Right kidney (tissue), 9 donors: ENCODE measurements around the gene RNF13.

Experiments used
- DNase-seq: peaks from one replicate; pipeline ENCODE4 v3.0.0-alpha.2; 2016
- long read RNA-seq, 8 donors: transcript quantifications; one replicate each; lab custom pipeline, GENCODE V29; 2026

Gene RNF13, protein sequence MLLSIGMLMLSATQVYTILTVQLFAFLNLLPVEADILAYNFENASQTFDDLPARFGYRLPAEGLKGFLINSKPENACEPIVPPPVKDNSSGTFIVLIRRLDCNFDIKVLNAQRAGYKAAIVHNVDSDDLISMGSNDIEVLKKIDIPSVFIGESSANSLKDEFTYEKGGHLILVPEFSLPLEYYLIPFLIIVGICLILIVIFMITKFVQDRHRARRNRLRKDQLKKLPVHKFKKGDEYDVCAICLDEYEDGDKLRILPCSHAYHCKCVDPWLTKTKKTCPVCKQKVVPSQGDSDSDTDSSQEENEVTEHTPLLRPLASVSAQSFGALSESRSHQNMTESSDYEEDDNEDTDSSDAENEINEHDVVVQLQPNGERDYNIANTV
- long read RNA-seq, donor 1, transcript RNF13-203 (10 exons, 2,843 nt), result major isoform, 23 of 29 reads
- long read RNA-seq, donor 1, partial matches to known transcripts, result 0 of 29 reads
- long read RNA-seq, donor 1, other reads (novel, unspliced or antisense), result 0 of 29 reads
- long read RNA-seq, donor 2, transcript RNF13-203 (10 exons, 2,843 nt), result major isoform, 15 of 25 reads
- long read RNA-seq, donor 2, partial matches to known transcripts, result 8 of 25 reads
- long read RNA-seq, donor 2, other reads (novel, unspliced or antisense), result 0 of 25 reads
- long read RNA-seq, donor 3, transcript RNF13-203 (10 exons, 2,843 nt), result major isoform, 9 of 123 reads
- long read RNA-seq, donor 3, partial matches to known transcripts, result 16 of 123 reads
- long read RNA-seq, donor 3, other reads (novel, unspliced or antisense), result 96 of 123 reads
- long read RNA-seq, donor 4, transcript RNF13-203 (10 exons, 2,843 nt), result major isoform, 15 of 16 reads
- long read RNA-seq, donor 4, partial matches to known transcripts, result 0 of 16 reads
- long read RNA-seq, donor 4, other reads (novel, unspliced or antisense), result 0 of 16 reads
- long read RNA-seq, donor 5, transcript RNF13-203 (10 exons, 2,843 nt), result major isoform, 19 of 21 reads
- long read RNA-seq, donor 5, partial matches to known transcripts, result 0 of 21 reads
- long read RNA-seq, donor 5, other reads (novel, unspliced or antisense), result 0 of 21 reads
- long read RNA-seq, donor 6, transcript RNF13-203 (10 exons, 2,843 nt), result major isoform, 19 of 25 reads
- long read RNA-seq, donor 6, partial matches to known transcripts, result 0 of 25 reads
- long read RNA-seq, donor 6, other reads (novel, unspliced or antisense), result 0 of 25 reads
- long read RNA-seq, donor 7, transcript RNF13-203 (10 exons, 2,843 nt), result major isoform, 28 of 40 reads
- long read RNA-seq, donor 7, partial matches to known transcripts, result 9 of 40 reads
- long read RNA-seq, donor 7, other reads (novel, unspliced or antisense), result 0 of 40 reads
- long read RNA-seq, donor 8, transcript RNF13-203 (10 exons, 2,843 nt), result major isoform, 19 of 259 reads
- long read RNA-seq, donor 8, partial matches to known transcripts, result 38 of 259 reads
- long read RNA-seq, donor 8, other reads (novel, unspliced or antisense), result 198 of 259 reads

DNA sequence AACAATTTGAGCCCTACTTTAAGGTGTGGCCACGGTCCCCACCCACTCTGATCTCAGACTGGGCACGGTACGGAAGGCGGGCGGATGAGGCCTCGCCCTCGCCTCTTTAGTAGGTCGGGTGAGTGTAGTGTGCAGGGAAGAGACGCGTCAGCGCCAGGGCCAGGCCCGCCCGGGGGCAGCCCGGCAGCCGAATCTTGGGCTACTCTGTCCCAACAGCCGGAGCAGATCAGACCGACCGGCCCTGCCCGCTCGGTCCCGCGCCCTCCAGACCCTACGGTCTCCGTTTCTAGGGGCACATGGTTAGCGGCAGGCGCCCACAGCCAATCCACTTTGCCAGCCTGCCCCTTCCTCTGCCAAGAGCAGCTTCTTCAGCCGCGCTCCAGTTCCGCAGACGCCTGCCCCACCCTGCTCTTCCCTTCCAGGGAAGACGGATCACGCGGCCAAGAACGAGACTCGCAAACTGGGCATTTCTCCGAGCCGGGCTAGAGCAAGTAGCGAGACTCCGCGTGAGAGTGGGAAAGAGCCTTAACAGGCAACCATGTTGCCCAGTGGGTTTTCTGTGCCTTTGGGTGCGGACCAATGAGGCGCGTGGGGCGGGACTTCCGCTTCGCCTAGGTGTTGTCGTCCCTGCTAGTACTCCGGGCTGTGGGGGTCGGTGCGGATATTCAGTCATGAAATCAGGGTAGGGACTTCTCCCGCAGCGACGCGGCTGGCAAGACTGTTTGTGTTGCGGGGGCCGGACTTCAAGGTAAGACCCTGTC, at the start of gene RNF13:
TSS of gene RNF13 (plus strand) at position 610 of the 761 bp plus-strand sequence. CDS start 32,812 bp downstream, outside the sequence.
- peak; percentile 95 for DNase-seq

DNA sequence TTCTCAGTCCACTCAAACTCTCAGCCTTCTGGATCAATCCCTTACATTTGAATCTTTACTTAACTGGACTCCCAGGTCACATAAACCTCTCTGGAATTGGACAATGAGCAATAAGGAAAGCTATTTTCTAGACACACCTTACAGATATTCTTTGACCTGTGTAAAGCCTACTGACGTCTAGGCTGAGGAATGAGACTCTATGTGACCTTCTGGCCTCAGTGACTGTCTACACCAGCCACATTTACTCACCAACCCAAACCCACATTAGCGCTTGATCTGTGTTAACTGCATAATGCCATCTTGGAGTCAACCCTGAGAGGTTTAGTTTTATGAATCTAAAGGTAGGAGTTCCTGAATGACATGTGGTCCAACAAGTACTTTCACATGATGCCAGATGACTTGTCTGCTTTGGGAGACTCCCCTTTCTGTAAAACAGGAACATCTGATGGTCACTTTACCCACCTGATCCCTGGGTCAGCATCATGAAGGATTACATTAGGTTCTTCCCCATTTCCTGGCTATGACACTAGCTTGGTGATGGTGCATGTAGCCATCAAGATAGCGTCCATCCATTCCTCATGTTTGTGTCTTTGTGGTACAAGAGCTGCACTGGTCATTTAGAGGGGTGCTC, 49.3 kb upstream of the RNF13 start:
- no peak for DNase-seq

DNA sequence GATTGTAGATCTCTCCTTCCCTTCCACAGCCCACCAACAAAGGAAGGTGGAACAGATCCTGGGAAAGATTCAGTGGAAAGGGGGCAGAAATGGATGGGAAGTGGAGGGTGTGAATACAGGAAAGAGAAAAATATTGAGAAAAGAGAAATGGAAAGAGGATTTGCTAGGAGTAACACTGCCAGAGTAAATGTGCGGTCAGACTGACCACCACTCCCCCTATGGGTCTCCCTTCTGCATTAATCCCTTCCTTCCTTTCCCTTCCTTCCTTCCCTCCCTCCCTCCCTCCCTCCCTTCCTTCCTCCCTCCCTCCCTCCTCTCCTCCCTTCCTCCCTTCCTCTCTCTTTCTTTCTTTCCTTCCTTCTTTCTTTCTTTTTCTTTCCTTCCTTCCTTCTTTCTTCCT, 48.7 kb upstream of the RNF13 start:
- DNase-seq, result no peak

DNA sequence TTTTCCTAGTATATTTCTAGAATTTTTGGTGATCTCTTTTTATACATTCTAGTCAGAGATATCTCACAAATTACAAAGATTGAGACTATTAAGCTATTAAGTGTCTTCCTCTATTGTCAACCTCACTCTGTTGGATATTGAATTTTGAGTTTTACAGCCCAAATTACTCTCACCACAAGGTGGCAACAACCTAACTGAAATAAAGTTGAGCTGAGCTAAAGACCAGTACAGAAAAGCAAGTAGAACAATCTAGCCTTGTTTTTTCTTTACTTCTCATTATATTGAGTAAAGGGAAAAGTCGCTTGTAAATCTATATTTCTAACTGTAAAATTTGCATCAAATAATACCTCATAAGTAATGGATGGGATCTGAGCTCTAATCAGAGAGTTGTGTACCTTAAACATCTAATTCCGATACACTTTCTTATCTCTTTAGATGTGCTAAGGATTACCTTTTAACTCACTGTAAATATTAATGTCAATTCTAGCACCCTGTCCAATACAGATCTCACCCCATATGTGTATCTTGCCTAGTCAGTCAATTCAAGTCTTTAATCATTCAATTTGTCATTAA, 47.2 kb upstream of the RNF13 start:
- DNase-seq, result no peak

DNA sequence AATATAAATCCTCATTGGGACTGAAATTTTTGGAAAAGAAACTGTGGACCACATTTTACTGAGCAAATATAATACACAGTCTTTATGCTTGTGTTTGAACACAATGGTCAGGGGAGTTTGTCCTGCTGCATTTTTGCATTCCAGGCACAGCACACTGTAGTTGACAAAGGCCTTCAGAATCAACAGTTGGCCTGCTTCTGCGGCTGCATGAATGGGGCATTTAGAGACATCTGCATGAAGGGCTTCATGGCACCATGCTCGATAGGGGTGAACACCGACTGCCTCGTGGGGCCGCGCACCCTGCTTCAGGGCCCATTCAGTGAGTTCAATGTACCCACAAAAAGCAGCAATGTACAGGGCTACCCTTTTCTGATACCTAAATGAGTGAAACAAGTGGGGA, 45.3 kb upstream of the RNF13 start:
- no peak for DNase-seq

DNA sequence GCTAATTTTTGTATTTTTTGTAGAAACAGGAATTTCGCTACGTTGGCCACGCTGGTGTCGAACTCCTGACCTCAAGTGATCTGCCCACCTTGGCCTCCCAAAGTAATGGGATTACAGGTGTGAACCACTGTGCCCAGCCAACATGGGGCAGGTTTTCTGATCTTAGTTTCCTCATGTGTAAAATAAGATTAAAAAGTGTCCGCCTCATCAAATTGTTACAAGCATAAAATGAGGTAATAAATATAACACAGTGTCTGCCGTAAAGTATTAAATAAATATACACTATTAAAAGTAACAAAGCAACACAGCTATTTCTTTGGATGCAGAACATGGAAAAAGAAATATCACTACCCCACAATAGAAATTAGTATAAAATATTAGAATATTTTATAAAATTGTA, 44.3 kb upstream of the RNF13 start:
- DNase-seq, result no peak

DNA sequence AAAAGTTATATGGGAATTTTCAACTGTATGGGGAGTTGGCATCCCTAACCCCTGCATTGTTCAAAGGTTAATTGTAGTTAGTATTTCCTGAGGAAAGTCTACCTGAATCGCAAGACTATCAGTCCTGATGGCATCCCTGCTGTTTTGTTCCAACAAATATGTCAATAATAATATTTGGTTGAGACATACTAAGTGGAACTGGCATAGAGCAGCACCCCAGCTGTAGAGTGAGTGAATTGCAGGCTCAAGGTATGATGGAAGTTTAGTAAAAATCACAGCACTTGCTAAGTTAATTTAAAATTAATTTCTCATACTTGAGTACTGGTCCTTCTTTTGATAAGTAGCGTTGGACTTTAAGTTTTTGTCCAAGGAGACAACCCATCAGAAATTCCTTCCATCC, 42.8 kb upstream of the RNF13 start:
- DNase-seq, result no peak

DNA sequence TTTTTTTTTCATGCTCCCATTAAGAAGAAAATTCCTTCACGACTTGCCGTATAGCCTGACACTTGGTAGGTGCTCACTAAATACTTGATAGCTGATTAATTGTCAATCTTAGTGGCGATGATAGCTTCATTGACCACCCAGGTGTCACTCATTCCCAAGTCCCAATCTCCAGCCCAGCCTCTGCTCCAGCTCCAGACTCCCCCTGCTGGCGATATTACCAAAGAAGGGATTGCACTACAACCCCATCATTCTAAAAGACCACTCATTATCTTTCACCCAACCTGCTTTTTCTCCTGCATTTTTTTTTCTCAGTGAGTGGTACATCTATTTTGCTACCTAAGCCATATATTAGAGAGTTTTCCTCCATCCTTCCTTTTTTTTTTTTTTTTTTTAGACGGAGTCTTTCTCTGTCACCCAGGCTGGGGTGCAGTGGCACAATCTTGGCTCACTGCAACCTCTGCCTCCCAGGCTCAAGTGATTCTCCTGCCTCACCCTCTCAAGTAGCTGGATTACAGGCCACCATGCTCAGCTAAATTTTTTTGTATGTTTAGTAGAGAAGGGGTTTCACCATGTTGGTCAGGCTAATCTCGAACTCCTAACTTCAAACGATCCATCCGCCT, 41.3 kb upstream of the RNF13 start:
- peak; percentile 30 for DNase-seq

DNA sequence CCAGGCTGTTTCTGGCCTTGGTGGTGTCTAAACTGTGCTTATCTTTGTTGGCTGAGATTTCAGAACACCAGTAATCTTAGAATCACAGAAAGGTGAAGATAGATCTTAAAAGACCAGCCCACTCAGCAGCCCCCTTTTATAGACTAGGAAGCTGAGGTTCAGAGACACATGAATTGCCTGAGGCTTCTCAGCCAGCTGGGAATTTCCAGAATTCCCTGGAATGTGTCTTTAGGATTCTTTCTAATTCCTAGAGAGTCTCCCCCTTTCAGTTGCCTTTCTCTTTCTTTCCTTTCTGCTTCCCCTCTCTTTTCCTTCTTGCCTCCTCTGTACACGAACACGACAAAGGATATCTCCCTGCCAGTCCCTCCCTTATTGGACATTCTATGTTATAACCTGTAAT, 40.2 kb upstream of the RNF13 start:
- no peak for DNase-seq

DNA sequence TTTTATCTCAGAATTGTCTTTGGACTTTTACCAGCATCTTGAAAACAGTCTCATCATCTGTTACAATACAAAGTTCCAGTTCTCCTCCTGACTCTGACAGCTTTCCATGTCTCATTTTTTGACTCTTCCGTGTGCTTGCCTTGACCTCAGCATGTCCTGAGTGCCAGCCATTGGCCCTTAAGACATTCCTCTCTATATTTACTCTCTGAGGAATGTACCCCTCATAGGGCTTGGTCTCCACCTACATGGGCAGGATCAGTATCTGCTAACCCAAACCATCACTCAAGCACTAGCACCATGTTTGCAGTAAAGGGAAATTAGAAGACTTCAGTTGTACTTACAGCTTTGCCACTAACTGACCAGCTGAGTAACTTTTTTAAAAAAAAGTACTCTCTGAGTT, 36.8 kb upstream of the RNF13 start:
- DNase-seq, result no peak

DNA sequence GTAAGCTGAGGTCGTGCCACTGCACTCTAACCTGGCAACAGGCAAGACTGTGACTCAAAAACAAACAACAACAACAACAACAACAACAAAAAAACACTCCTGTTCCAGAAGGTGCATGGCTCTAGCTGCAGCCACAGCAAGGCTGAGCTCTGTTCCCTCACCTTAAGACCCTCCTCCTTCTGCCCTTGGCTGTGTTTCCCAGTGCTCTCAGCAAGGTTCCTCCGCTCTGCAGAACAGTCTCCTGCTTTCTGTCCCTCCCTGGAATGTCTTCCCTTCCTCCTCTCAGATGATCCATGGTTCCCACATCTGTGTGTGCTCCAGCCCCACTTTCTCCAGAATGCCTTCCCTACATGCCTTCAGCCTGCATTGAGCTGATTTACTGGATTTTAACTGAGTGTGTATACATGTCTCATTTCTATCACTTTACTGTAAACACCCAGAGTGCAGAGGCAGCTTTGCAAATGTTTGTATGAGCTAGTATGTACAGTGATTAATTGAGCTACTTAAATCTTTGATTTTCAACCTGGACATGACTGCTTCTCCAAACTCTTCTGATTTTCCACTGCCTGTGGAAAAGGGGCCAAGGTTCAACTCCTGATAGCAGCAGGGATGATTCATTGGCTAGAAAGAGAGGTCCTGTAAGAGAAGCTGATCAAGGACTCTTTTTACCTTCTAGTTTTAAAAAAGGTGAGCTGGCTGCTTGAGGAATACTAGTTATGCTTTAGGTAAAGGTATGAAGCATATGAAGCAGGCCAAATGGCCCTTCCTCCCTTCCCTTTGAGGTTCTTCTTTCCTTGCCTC, 35.4 kb upstream of the RNF13 start:
- no peak for DNase-seq

DNA sequence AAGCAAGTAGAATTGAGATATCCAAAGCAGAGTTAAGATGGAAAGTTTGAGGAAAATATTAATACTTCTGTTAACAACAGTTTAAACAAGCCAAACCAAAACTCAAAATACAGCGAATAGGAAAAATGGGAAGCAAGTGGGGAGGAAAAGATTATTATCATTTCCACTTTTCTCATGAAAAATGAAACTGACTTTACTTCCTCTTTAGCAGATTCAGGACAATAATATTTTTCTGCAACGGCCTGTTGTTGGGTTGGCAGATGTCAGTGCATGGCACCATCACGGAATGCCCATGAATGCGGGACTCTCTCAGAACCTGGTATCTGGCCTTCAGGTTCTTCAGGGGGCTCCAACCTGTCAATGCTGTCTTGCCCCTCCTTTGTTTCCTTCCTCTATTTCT, 31.8 kb upstream of the RNF13 start:
- no peak for DNase-seq

DNA sequence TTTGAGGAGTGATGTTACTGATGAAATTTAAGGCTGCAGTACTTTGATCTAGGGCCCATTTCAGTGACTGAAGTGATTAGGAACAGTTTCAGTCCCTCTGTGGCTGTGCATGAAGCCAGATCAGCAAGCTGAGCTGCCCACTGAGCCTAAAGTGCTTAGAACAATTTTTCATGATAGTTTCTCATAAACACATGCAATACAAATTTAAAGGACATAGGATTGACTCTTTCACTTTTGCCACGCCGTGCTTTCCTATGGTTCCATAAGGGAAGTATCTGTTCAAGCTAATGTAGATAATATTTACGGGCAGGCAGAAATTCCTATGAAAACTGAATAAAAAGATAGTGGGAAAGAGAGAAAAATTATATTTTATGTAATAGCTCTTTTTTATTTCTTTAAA, 31.3 kb upstream of the RNF13 start:
- no peak for DNase-seq

DNA sequence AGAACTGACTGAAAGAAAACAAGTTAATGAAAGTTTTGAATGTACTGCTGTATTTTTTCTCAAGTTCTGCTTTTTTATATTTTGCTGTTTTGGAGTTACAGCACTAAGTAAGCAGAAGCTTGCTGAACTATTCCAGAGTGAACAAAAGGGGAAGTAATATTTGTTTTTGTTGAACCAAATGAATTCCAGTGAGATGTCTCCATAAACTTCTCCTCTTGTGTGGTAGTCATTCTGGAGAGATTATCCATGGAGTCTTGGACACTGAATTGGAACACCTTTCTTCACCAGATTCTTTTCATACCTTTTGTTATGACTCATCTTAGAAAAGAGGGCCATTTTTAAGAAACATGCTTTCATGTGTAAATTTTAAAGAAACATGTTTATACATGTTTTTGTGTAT, 29.4 kb upstream of the RNF13 start:
- no peak for DNase-seq

DNA sequence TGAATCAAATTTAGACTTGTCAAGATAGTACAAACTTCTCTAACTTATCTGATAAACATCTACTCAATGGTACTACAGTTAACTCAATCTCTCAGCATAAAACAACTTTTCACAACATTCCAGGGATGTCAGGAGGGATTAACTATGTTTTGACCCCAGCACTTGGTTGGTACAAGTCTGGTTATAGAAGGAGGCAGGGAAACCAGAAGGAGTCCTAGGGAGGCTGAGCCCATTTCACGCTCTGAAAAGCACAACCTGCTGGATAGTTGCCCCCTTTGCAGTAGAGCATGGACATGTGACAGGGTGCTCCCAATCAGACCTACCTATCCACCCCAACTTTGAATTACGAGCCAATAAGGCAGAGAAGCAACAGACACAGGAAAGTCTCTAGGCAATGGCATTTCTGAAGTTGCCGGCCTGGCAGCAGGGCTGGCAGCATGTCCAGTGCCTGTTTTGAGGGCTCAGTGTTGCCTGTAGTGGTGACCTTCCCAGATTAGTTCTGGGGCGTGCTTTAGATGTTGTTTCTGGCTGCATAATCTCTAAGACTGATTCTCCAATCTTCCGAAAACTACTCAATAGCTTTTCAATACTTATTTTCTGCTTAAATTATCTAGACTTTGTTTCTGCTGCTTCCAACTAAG, 28.8 kb upstream of the RNF13 start:
- DNase-seq, result no peak

DNA sequence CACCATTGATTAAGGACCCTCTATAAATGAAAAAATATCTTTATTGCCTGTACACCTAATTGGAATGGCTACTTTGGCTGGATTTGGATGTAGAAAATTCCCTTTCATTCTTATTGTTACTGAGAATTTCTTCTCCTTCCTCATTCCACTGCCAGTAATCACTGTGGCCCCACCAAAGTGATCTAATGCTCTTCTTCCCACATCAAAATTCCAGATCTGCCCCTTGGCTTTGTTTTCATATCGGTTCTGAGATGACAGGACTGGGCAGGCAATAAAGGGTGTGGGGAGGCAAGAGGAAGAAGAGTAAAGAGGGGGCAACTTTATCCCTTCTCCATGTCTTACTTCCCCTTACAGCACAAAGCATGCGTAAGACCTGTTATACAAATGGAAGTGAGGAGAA, 22.7 kb upstream of the RNF13 start:
- DNase-seq, result no peak

DNA sequence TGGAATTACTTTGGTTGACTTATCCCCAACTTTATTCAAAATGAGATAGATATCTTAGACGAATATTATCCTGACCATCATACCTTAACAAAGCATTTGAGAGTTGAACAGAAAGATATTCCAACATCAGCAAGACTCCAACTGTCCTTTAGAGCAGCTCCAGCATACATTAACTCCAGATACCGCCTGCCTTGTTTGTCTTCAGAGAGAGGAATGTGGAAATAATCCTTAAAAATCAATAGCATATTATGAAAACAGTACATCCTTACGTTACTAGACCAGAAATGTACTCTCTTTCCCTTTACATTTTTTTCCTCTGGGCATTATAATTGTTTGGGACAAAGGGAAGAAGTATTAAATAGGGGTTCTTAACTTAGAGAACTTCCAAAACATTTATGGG, 22.3 kb upstream of the RNF13 start:
- no peak for DNase-seq

DNA sequence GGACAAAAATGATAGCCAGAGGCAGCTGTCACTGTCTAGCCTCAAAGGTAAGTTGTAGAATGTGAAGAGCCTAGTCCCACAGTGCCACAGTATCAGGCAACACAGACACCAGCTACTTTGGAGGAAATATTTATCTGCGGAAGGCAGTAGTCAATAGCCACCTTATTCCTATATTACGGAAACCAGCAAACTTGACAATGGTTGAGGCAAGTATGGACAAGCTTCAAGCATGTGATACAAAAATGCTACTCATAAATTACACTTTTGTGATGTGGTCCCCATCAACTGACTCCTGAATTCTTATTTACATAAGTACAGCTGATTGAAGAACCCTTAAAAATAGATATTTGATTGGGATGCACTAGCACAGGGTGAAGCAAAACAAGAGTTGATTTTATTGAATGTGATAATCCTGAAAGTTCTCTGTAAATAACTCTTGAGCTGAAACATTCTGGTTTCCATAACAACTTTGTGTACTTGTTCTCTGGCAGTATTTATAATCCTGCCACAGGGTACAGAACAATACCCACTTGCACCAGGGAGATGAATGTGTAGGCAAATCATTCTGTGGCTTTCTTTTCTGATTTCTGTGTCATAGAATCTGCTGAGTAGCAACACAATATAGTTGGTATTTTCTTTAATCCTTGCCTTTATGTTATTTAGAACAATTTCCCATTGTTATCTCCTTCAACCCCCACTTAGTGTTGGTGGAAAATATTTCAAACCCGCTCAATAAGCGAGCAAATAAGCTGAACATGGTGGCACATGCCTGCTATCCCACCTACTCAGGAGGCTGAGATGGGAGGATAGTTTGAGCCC, 20.4 kb upstream of the RNF13 start, which contains the start of gene ANKUB1:
TSS of gene ANKUB1 (minus strand) at position 103 of the 819 bp plus-strand sequence. CDS start 188 bp downstream, outside the sequence.
- no peak for DNase-seq
